GM23338 (cell line): ENCODE data around the gene CTNNA2.

Source experiments
- CREB1 ChIP-seq: fragments of 250-450 bp; sonication (Bioruptor Pico); IDR thresholded peaks from 2 replicates; pipeline ENCODE4 v1.5.0; 2020; ENCODE audit warnings: low read depth, mild to moderate bottlenecking, moderate library complexity
- CTCF ChIP-seq, 2 experiments: fragments of 200-600 bp in 1 of 2; sonication (generic) in 1 of 2; conservative IDR thresholded peaks; 2 replicates each; pipeline versions ENCODE4 v1.5.1 to v1.6.1; 2016 to 2017; ENCODE audit warnings: antibody characterized with exemption in 2 of 2, low read depth in 2 of 2, mild to moderate bottlenecking in 2 of 2, moderate library complexity in 1 of 2
- ETS1 ChIP-seq: IDR thresholded peaks from 2 replicates; pipeline ENCODE4 v1.6.1; 2016; ENCODE audit warnings: antibody characterized with exemption
- EZH2 ChIP-seq: fragments of 200-600 bp; sonication (generic); IDR thresholded peaks from one replicate; pipeline ENCODE4 v1.8.0; 2017; ENCODE audit warnings: antibody characterized with exemption, mild to moderate bottlenecking, low read depth; ENCODE audit not compliant: unreplicated experiment
- EZH2phosphoT487 ChIP-seq: fragments of 200-600 bp; sonication (generic); IDR thresholded peaks from one replicate; pipeline ENCODE4 v1.8.1; 2018; ENCODE audit warnings: antibody characterized with exemption; ENCODE audit not compliant: unreplicated experiment
- JUNB ChIP-seq: IDR thresholded peaks from one replicate; pipeline ENCODE4 v1.6.1; 2016; ENCODE audit warnings: antibody characterized with exemption; ENCODE audit not compliant: unreplicated experiment
- POLR2AphosphoS5 ChIP-seq: IDR thresholded peaks from 2 replicates; pipeline ENCODE4 v1.6.1; 2016; ENCODE audit warnings: antibody characterized with exemption, low read depth
- REST ChIP-seq: IDR thresholded peaks from one replicate; pipeline ENCODE4 v1.6.1; 2018; ENCODE audit warnings: antibody characterized with exemption; ENCODE audit not compliant: unreplicated experiment

- no peak for TF ChIP-seq CTCF (conservative IDR thresholded peaks at IDR 0.05; ENCODE audit: low read depth in 2 of 2)
- no peak for TF ChIP-seq ETS1
- no peak for TF ChIP-seq CREB1
- no peak for TF ChIP-seq EZH2phosphoT487
- TF ChIP-seq EZH2: no peak
- no peak for TF ChIP-seq POLR2AphosphoS5
- no peak for TF ChIP-seq JUNB
- no peak for TF ChIP-seq REST
Measured at GRCh38 chr2:80461505-80462197, 948.8 kb downstream of the CTNNA2 start.
